Mucosa of descending colon (tissue), 3 donors: ENCODE data around the gene TAAR2. TPM values are rescaled to one million over a fixed set of nuclear protein-coding genes. Genes with fewer than 3 reads are reported as not detected.

Experiments
- ATAC-seq: fragments of 200-7000 bp; cut with Tn5 transposase; one replicate; pipeline ENCODE4 v1.9.1; 2020; ENCODE audit warnings: mild to moderate bottlenecking, moderate library complexity
- DNase-seq, 3 donors: peaks; one replicate each; pipeline ENCODE4 v3.0.0-alpha.2; 2020
- H3K36me3 ChIP-seq: fragments of 200-600 bp; one replicate; pipeline ENCODE4 v1.8.0; 2021; ENCODE audit warnings: low read depth, mild to moderate bottlenecking
- H3K4me1 ChIP-seq: fragments of 200-600 bp; one replicate; pipeline ENCODE4 v1.8.0; 2021; ENCODE audit warnings: low read depth, mild to moderate bottlenecking
- H3K4me3 ChIP-seq: fragments of 200-600 bp; one replicate; pipeline ENCODE4 v1.8.0; 2021; ENCODE audit warnings: mild to moderate bottlenecking
- H3K9me3 ChIP-seq: fragments of 200-600 bp; one replicate; pipeline ENCODE4 v1.8.0; 2021; ENCODE audit warnings: mild to moderate bottlenecking
- intact Hi-C, 2 donors: fragments of 100-400 bp; cut with DNase I in 1 of 2; cut with micrococcal nuclease in 1 of 2; formaldehyde crosslinking; loops; one replicate each; pipeline versions ENCODE4 v1.11.0 to v1.11.1; 2022; cut with DNase I, micrococcal nuclease
- long read RNA-seq, 2 donors: library from polyadenylated mRNA; unstranded; transcript quantifications; one replicate each; pipeline ENCODE4 v2.0.0, GENCODE V29; 2019 to 2021
- total RNA-seq, 3 donors: library from RNA; stranded (reverse); fragmentation: NEBNext Ultra II Directional in 2 of 3; extraction: Animal tissue kit (Norgen Biotek cat#: 25700) in 2 of 3; gene quantifications; one replicate each; pipeline versions ENCODE4 v1.2.1 to v1.2.4, GENCODE V29; 2021 to 2023
- TF ChIP-seq, protein P1 (sequence below): fragments of 200-600 bp; IDR thresholded peaks from one replicate; pipeline ENCODE4 v1.8.0; 2022; ENCODE audit warnings: antibody characterized with exemption, mild to moderate bottlenecking
- donor health status: DM: no; HTN: no; CAD: no; lungs with moderate emphysema.
- donor health status: DM: no; HTN: no; CAD: no.
- donor health status: DM: no; HTN: yes; CAD: no.

The TAAR2 gene, protein sequence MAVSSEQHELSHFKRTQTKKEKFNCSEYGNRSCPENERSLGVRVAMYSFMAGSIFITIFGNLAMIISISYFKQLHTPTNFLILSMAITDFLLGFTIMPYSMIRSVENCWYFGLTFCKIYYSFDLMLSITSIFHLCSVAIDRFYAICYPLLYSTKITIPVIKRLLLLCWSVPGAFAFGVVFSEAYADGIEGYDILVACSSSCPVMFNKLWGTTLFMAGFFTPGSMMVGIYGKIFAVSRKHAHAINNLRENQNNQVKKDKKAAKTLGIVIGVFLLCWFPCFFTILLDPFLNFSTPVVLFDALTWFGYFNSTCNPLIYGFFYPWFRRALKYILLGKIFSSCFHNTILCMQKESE
- total RNA-seq, result not detected
- long read RNA-seq, donor 1, result 0 reads
- long read RNA-seq, donor 2, result 0 reads

GRCh38 chr6:132624175-132624574, at the start of gene TAAR2:
TSS of gene TAAR2 (minus strand) at chr6:132624275. CDS start at chr6:132624275, 0 bp downstream.
- no peaks in the 10 kb centered on the region for H3K9me3 ChIP-seq
- no peaks in the 10 kb centered on the region for H3K4me1 ChIP-seq
- DNase-seq (no peak), ATAC-seq (no peak)
- intact Hi-C loops, result no loop called here
- no peak within 1 kb of the TSS for H3K4me3 ChIP-seq
- no peaks in the 10 kb centered on the region for H3K36me3 ChIP-seq
- TF ChIP-seq, protein P1, sequence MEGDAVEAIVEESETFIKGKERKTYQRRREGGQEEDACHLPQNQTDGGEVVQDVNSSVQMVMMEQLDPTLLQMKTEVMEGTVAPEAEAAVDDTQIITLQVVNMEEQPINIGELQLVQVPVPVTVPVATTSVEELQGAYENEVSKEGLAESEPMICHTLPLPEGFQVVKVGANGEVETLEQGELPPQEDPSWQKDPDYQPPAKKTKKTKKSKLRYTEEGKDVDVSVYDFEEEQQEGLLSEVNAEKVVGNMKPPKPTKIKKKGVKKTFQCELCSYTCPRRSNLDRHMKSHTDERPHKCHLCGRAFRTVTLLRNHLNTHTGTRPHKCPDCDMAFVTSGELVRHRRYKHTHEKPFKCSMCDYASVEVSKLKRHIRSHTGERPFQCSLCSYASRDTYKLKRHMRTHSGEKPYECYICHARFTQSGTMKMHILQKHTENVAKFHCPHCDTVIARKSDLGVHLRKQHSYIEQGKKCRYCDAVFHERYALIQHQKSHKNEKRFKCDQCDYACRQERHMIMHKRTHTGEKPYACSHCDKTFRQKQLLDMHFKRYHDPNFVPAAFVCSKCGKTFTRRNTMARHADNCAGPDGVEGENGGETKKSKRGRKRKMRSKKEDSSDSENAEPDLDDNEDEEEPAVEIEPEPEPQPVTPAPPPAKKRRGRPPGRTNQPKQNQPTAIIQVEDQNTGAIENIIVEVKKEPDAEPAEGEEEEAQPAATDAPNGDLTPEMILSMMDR, result no peak

DNA sequence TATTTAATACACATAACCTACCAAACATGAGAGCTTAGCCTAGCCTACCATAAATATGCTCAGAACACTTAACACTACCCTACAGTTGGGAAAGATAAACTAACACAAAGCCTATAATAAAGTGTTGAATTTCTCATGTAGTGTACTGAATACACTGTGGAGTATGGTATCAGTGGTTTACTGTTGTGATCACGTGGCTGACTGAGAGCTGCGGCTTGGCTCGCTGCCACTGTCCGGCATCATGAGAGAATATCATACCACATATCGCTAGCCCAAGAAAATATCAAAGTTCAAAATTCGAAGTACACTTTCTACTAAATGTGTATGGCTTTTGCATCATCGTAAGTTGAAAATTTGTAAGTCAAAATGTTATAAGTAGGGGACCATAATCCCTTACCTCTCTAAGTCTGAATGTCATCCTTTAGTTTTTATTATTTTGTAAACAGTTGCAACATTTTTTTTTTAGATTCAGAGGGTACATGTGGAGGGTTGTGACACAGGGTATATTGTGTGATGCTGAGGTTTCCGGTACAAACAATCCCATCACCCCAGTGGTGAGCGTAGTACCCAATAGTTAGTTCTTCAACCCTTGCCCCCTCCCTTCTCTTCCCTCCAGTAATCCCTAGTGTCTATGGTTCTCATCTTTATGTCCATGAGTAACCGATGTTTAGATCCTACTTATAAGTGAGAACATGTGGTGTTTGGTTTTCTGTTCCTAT, 49.5 kb upstream of the TAAR2 start:
- H3K9me3 ChIP-seq, result no peaks in the 10 kb centered on the region
- H3K36me3 ChIP-seq, result no peaks in the 10 kb centered on the region
- DNase-seq, result peak in 2 of 3 donors; percentile 27 to 44
- no peaks in the 10 kb centered on the region for H3K4me1 ChIP-seq
- intact Hi-C loops, result no loop called here
- TF ChIP-seq, protein P1, result no peak
- H3K4me3 ChIP-seq, result no peak overlapping the region
- ATAC-seq, result peak; percentile 44

DNA sequence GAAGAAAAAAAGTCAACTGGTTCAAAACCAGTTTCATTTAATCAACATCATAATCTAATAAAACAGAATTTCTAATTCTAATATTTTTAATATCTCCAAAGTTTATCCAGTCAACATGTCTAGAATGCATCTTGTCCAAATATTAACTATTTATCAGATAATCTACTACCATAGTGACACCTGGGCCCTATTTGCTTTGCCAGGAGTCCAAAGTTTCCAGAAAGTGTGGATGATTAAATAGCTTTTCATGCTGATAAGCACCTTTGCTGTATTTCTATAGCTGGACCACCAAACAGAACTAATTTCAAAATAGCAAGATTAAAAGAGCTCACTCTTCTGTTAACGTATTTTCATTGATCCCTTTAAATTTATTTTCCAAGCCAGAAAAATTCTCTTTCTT, 47.2 kb upstream of the TAAR2 start:
- ATAC-seq (no peak), DNase-seq (no peak)
- TF ChIP-seq, protein P1, result no peak
- intact Hi-C loops, result no loop called here
- no peak overlapping the region for H3K4me3 ChIP-seq
- H3K4me1 ChIP-seq, result no peaks in the 10 kb centered on the region
- H3K36me3 ChIP-seq, result no peaks in the 10 kb centered on the region
- no peaks in the 10 kb centered on the region for H3K9me3 ChIP-seq

DNA sequence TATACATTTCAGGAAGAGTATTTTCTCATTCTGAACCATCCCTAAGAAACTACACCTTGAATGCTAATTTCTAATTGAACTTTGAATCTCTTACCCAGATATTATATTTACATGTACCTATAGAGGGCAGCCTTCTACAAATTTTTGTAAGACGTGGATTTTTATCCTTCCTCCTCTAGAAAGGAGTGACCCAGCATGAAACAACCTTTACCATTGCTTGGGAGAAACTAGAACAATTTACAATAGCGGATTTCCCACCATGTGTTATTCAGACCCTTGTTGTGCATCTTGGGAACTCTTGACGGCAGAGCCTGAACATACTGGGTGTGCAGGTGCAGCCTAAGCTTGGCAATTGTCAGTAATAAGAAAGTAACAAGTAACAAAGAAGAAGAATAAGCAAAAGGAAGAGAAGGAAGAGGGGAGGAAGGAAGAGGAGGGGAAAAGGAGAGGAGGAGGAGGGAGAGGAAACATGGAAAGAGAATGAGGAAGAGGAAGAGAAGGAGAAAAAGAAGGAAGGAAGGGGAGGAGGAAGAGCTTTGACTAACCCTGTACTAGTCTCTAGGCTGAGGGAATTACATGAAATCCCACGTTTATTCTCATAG, 45.7 kb upstream of the TAAR2 start:
- TF ChIP-seq, protein P1, result no peak
- H3K9me3 ChIP-seq, result no peaks in the 10 kb centered on the region
- no peaks in the 10 kb centered on the region for H3K36me3 ChIP-seq
- no peak overlapping the region for H3K4me3 ChIP-seq
- no peaks in the 10 kb centered on the region for H3K4me1 ChIP-seq
- DNase-seq, result no peak
- peak; percentile 73 for ATAC-seq
- intact Hi-C loops, result loop anchor here in 1 of 2 donors (10.0 kb wide), 1 partner anchor 125 kb away; the partner anchor contains the start of gene SLC18B1

DNA sequence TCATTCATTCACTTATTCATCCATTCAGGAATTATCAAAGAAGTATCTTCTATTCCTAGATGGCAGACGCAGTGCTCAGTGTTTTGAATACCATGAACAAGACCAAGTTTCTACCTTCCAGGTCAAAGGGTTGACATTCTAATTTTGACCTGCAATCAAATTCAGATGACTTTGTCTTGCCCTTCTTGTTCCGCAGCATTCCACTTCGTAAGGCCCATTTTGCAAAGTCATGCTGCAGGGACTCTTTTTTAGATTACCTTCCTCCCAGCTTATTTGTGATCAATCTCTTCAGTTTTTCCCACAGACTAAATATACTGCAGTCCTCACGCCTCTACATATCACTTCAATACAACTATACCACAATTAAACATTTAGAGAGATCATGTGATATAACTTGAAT, 42.0 kb upstream of the TAAR2 start:
- Histone ChIP-seq H3K4me1 (no peaks in the 10 kb centered on the region), H3K4me3 (no peak overlapping the region), H3K9me3 (no peaks in the 10 kb centered on the region), H3K36me3 (no peaks in the 10 kb centered on the region)
- TF ChIP-seq, protein P1, result no peak
- intact Hi-C loops, result loop anchor here in 1 of 2 donors (10.0 kb wide), 1 partner anchor 129 kb away; the partner anchor contains the start of gene SLC18B1
- ATAC-seq (no peak), DNase-seq (no peak)
